GM19395 (cell line): ENCODE data around the gene NR2F2.

Experiments
- ATAC-seq: cut with Tn5 transposase; IDR thresholded peaks from one replicate; pipeline ENCODE4 v1.9.1; 2021; ENCODE audit warnings: mild to moderate bottlenecking, moderate library complexity; ENCODE audit not compliant: unreplicated experiment

The NR2F2 gene

GRCh38 chr15:96330450-96331143, at the start of gene NR2F2:
NR2F2 (plus strand) TSS chr15:96330700; CDS start chr15:96332106, 1,406 bp downstream.
- ATAC-seq = peak; percentile 75

- ATAC-seq = no peak
Observed at GRCh38 chr15:96285305-96285704, 45.2 kb upstream of the NR2F2 start.

- no peak for ATAC-seq
Observed at GRCh38 chr15:96285729-96286254, 44.7 kb upstream of the NR2F2 start.

GRCh38 chr15:96290679-96291078, 39.8 kb upstream of the NR2F2 start:
- ATAC-seq = no peak

- ATAC-seq = no peak
Observed at GRCh38 chr15:96292635-96293034, 37.9 kb upstream of the NR2F2 start.

- ATAC-seq = no peak
Observed at GRCh38 chr15:96293441-96293840, 37.1 kb upstream of the NR2F2 start.

GRCh38 chr15:96294766-96295165, 35.7 kb upstream of the NR2F2 start:
- no peak for ATAC-seq

- ATAC-seq = no peak
Observed at GRCh38 chr15:96296264-96296663, 34.2 kb upstream of the NR2F2 start.

- no peak for ATAC-seq
Observed at GRCh38 chr15:96297783-96298182, 32.7 kb upstream of the NR2F2 start.

GRCh38 chr15:96298217-96298616, 32.3 kb upstream of the NR2F2 start:
- ATAC-seq = no peak

- no peak for ATAC-seq
Observed at GRCh38 chr15:96300836-96301235, 29.7 kb upstream of the NR2F2 start.

- ATAC-seq = no peak
Observed at GRCh38 chr15:96303503-96304056, 26.9 kb upstream of the NR2F2 start.

- no peak for ATAC-seq
Observed at GRCh38 chr15:96304839-96305238, 25.7 kb upstream of the NR2F2 start.

GRCh38 chr15:96306321-96306720, 24.2 kb upstream of the NR2F2 start:
- no peak for ATAC-seq

- no peak for ATAC-seq
Observed at GRCh38 chr15:96307856-96308394, 22.6 kb upstream of the NR2F2 start.

- ATAC-seq = no peak
Observed at GRCh38 chr15:96309143-96309660, 21.3 kb upstream of the NR2F2 start.

- ATAC-seq = no peak
Observed at GRCh38 chr15:96311256-96311955, 19.1 kb upstream of the NR2F2 start.

GRCh38 chr15:96311956-96312294, 18.6 kb upstream of the NR2F2 start:
- no peak for ATAC-seq

- no peak for ATAC-seq
Observed at GRCh38 chr15:96312641-96313335, 17.7 kb upstream of the NR2F2 start.

GRCh38 chr15:96314518-96314917, 16.0 kb upstream of the NR2F2 start:
- ATAC-seq = no peak

GRCh38 chr15:96314963-96315362, 15.5 kb upstream of the NR2F2 start:
- ATAC-seq = no peak
